A172 (cell line): ENCODE measurements around the gene VWDE. TPM values are rescaled to one million over a fixed set of nuclear protein-coding genes. Genes with fewer than 3 reads are reported as not detected.
"Not testable (repeated sequence)": the region's sequence is repeated elsewhere in the genome, so short reads cannot be mapped to it uniquely, and the experiment has no call there.

ENCODE experiments used
- DNase-seq: peaks from one replicate; pipeline ENCODE4 v3.0.0-alpha.2; 2015; ENCODE audit warnings: low spot score
- total RNA-seq: library from RNA; depleted of rRNA; stranded (reverse); fragments of >200 nt; shearing (Covaris generic); gene quantifications from 2 replicates; pipeline ENCODE4 v1.2.3, GENCODE V29; 2014; rRNA removed

VWDE gene
- total RNA-seq, result 0.05 TPM in 1 of 2 replicates, not detected in the other

- DNase-seq, result no peak
Measured at GRCh38 chr7:12403287-12404181, at the start of gene VWDE. VWDE (minus strand) TSS chr7:12403865; CDS start chr7:12403716, 149 bp downstream.

GRCh38 chr7:12453136-12453535, 49.5 kb upstream of the VWDE start:
- not testable (repeated sequence) for DNase-seq

- no peak for DNase-seq
Measured at GRCh38 chr7:12450615-12451014, 47.0 kb upstream of the VWDE start.

GRCh38 chr7:12444785-12445184, 41.1 kb upstream of the VWDE start:
- no peak for DNase-seq

- DNase-seq, result no peak
Measured at GRCh38 chr7:12440229-12440628, 36.6 kb upstream of the VWDE start.

GRCh38 chr7:12436896-12437535, 33.4 kb upstream of the VWDE start:
- DNase-seq, result peak; percentile 54

GRCh38 chr7:12436126-12436525, 32.5 kb upstream of the VWDE start:
- DNase-seq, result no peak

GRCh38 chr7:12434012-12434642, 30.5 kb upstream of the VWDE start:
- no peak for DNase-seq

- peak; percentile 26 for DNase-seq
Measured at GRCh38 chr7:12431886-12432556, 28.4 kb upstream of the VWDE start.

- no peak for DNase-seq
Measured at GRCh38 chr7:12425311-12425710, 21.6 kb upstream of the VWDE start.

- DNase-seq, result peak; percentile 29
Measured at GRCh38 chr7:12423997-12424745, 20.5 kb upstream of the VWDE start.

GRCh38 chr7:12423355-12423996, 19.8 kb upstream of the VWDE start:
- peak; percentile 47 for DNase-seq

GRCh38 chr7:12422554-12423320, 19.1 kb upstream of the VWDE start:
- DNase-seq, result no peak

GRCh38 chr7:12418452-12418851, 14.8 kb upstream of the VWDE start:
- DNase-seq, result no peak

- DNase-seq, result no peak
Measured at GRCh38 chr7:12415072-12415471, 11.4 kb upstream of the VWDE start.

- no peak for DNase-seq
Measured at GRCh38 chr7:12412407-12412806, 8.7 kb upstream of the VWDE start.

GRCh38 chr7:12410523-12410922, 6.9 kb upstream of the VWDE start:
- DNase-seq, result no peak

- no peak for DNase-seq
Measured at GRCh38 chr7:12409097-12409711, 5.5 kb upstream of the VWDE start.

GRCh38 chr7:12407652-12408051, 4.0 kb upstream of the VWDE start:
- DNase-seq, result not testable (repeated sequence)

GRCh38 chr7:12402365-12402725, 1.3 kb downstream of the VWDE start:
- no peak for DNase-seq
